Measurements from ENCODE around the gene EIF4G2.
"Not testable (repeated sequence)": the region's sequence is repeated elsewhere in the genome, so short reads cannot be mapped to it uniquely, and the experiment has no call there.

Gene EIF4G2

GRCh38 chr11:10829139-10829538, 20.4 kb upstream of the EIF4G2 start:
- Histone ChIP-seq H3K27me3 (ENCODE audit: control insufficient read depth, low read length) (no peaks in the 10 kb centered on the region), H3K4me2 (ENCODE audit: low read length) (no peak overlapping the region), H3K4me1 (ENCODE audit: control insufficient read depth, low read length) (peaks cover 18% of the 10 kb centered on the region), H3K79me2 (ENCODE audit: control insufficient read depth, low read length) (no peaks in the 10 kb centered on the region), H3K36me3 (ENCODE audit: control insufficient read depth, low read length) (no peaks in the 10 kb centered on the region), H3F3A (ENCODE audit: control insufficient read depth, insufficient read depth) (no peaks in the 10 kb centered on the region), H4K20me1 (ENCODE audit: control insufficient read depth, insufficient read depth, low read depth, low read length) (no peaks in the 10 kb centered on the region), H3K27ac (ENCODE audit: low read depth, low read length) (no peak overlapping the region), H3K9me2 (replicated peaks; ENCODE audit: control insufficient read depth, low read length) (no peaks in the 10 kb centered on the region), H3K9me3 (ENCODE audit: control insufficient read depth, insufficient read depth, low read length) (no peaks in the 10 kb centered on the region), H3K4me3 (ENCODE audit: low read length) (no peak overlapping the region)
- TF ChIP-seq EZH2phosphoT487 (IDR thresholded peaks at IDR 0.05; ENCODE audit: borderline replicate concordance, low read length) (no peak), CTCF (IDR thresholded peaks at IDR 0.05; ENCODE audit: low read depth, low read length, poor library complexity, severe bottlenecking) (no peak)

- TF ChIP-seq CTCF (IDR thresholded peaks at IDR 0.05; ENCODE audit: low read depth, low read length, poor library complexity, severe bottlenecking), result no peak
- TF ChIP-seq EZH2phosphoT487 (IDR thresholded peaks at IDR 0.05; ENCODE audit: borderline replicate concordance, low read length), result no peak
- no peaks in the 10 kb centered on the region for H3K9me2 ChIP-seq (replicated peaks; ENCODE audit: control insufficient read depth, low read length)
- H3F3A ChIP-seq (ENCODE audit: control insufficient read depth, insufficient read depth), result no peaks in the 10 kb centered on the region
- H3K4me2 ChIP-seq (ENCODE audit: low read length), result no peak overlapping the region
- H3K79me2 ChIP-seq (ENCODE audit: control insufficient read depth, low read length), result no peaks in the 10 kb centered on the region
- no peak overlapping the region for H3K27ac ChIP-seq (ENCODE audit: low read depth, low read length)
- no peaks in the 10 kb centered on the region for H4K20me1 ChIP-seq (ENCODE audit: control insufficient read depth, insufficient read depth, low read depth, low read length)
- H3K4me3 ChIP-seq (ENCODE audit: low read length), result no peak overlapping the region
- H3K36me3 ChIP-seq (ENCODE audit: control insufficient read depth, low read length), result no peaks in the 10 kb centered on the region
- H3K4me1 ChIP-seq (ENCODE audit: control insufficient read depth, low read length), result peaks cover 18% of the 10 kb centered on the region
- H3K9me3 ChIP-seq (ENCODE audit: control insufficient read depth, insufficient read depth, low read length), result no peaks in the 10 kb centered on the region
- H3K27me3 ChIP-seq (ENCODE audit: control insufficient read depth, low read length), result no peaks in the 10 kb centered on the region
Observed at GRCh38 chr11:10828402-10828801, 19.7 kb upstream of the EIF4G2 start.

- Histone ChIP-seq H3F3A (ENCODE audit: control insufficient read depth, insufficient read depth) (no peaks in the 10 kb centered on the region), H3K9me3 (ENCODE audit: control insufficient read depth, insufficient read depth, low read length) (no peaks in the 10 kb centered on the region), H3K4me1 (ENCODE audit: control insufficient read depth, low read length) (peaks cover 18% of the 10 kb centered on the region), H3K27me3 (ENCODE audit: control insufficient read depth, low read length) (no peaks in the 10 kb centered on the region), H3K27ac (ENCODE audit: low read depth, low read length) (no peak overlapping the region), H4K20me1 (ENCODE audit: control insufficient read depth, insufficient read depth, low read depth, low read length) (no peaks in the 10 kb centered on the region), H3K4me3 (ENCODE audit: low read length) (peak overlapping the region; percentile 50), H3K9me2 (replicated peaks; ENCODE audit: control insufficient read depth, low read length) (no peaks in the 10 kb centered on the region), H3K79me2 (ENCODE audit: control insufficient read depth, low read length) (no peaks in the 10 kb centered on the region), H3K4me2 (ENCODE audit: low read length) (peak overlapping the region; percentile 52), H3K36me3 (ENCODE audit: control insufficient read depth, low read length) (no peaks in the 10 kb centered on the region)
- TF ChIP-seq CTCF (IDR thresholded peaks at IDR 0.05; ENCODE audit: low read depth, low read length, poor library complexity, severe bottlenecking) (no peak), EZH2phosphoT487 (IDR thresholded peaks at IDR 0.05; ENCODE audit: borderline replicate concordance, low read length) (no peak)
Observed at GRCh38 chr11:10824888-10825287, 16.2 kb upstream of the EIF4G2 start.

GRCh38 chr11:10823152-10823579, 14.4 kb upstream of the EIF4G2 start:
- Histone ChIP-seq H3K9me3 (ENCODE audit: control insufficient read depth, insufficient read depth, low read length) (no peaks in the 10 kb centered on the region), H3K27ac (ENCODE audit: low read depth, low read length) (no peak overlapping the region), H3K9me2 (replicated peaks; ENCODE audit: control insufficient read depth, low read length) (no peaks in the 10 kb centered on the region), H3F3A (ENCODE audit: control insufficient read depth, insufficient read depth) (no peaks in the 10 kb centered on the region), H3K4me1 (ENCODE audit: control insufficient read depth, low read length) (peaks cover 18% of the 10 kb centered on the region), H4K20me1 (ENCODE audit: control insufficient read depth, insufficient read depth, low read depth, low read length) (no peaks in the 10 kb centered on the region), H3K79me2 (ENCODE audit: control insufficient read depth, low read length) (no peaks in the 10 kb centered on the region), H3K36me3 (ENCODE audit: control insufficient read depth, low read length) (no peaks in the 10 kb centered on the region), H3K4me2 (ENCODE audit: low read length) (no peak overlapping the region), H3K27me3 (ENCODE audit: control insufficient read depth, low read length) (no peaks in the 10 kb centered on the region), H3K4me3 (ENCODE audit: low read length) (no peak overlapping the region)
- no peak for TF ChIP-seq CTCF (IDR thresholded peaks at IDR 0.05; ENCODE audit: low read depth, low read length, poor library complexity, severe bottlenecking)
- TF ChIP-seq EZH2phosphoT487 (IDR thresholded peaks at IDR 0.05; ENCODE audit: borderline replicate concordance, low read length), result no peak

DNA sequence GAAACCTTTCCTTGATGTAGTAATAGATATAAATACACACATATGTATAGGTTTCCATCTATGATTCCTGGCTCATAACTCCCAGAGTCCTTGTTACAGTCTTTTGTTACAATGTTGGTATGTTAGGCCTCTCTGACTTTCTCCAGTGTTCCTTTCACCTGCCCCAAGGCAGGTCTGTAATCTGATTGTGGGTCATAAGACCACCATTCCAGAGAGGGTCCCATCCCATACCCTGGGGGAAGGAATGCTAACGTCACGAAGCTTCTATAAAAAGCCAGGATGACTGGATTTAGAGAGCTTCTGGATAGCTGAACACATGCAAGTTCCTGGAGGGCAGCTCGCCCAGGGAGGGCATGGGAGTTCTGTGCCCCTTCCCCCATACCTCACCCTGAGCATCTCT, 13.8 kb upstream of the EIF4G2 start:
- not testable (repeated sequence) for H3K9me2 ChIP-seq (replicated peaks; ENCODE audit: control insufficient read depth, low read length); H3F3A ChIP-seq (ENCODE audit: control insufficient read depth, insufficient read depth)

More for the DNA sequence above, 13.8 kb upstream of the EIF4G2 start:
- H3K4me3 ChIP-seq (ENCODE audit: low read length); H3K27me3 ChIP-seq (ENCODE audit: control insufficient read depth, low read length); H3K9me3 ChIP-seq (ENCODE audit: control insufficient read depth, insufficient read depth, low read length); H4K20me1 ChIP-seq (ENCODE audit: control insufficient read depth, insufficient read depth, low read depth, low read length); H3K79me2 ChIP-seq (ENCODE audit: control insufficient read depth, low read length); H3K36me3 ChIP-seq (ENCODE audit: control insufficient read depth, low read length); H3K4me2 ChIP-seq (ENCODE audit: low read length); H3K27ac ChIP-seq (ENCODE audit: low read depth, low read length): not testable (repeated sequence)
- H3K4me1 ChIP-seq (ENCODE audit: control insufficient read depth, low read length), result peaks cover 18% of the 10 kb centered on the region
